ENCODE results near the gene MGST3. TPM values are rescaled to one million over a fixed set of nuclear protein-coding genes. Genes with fewer than 3 reads are reported as not detected.

MGST3 gene
- total RNA-seq, 1 donor from 2014 or later, result 181 TPM

DNA sequence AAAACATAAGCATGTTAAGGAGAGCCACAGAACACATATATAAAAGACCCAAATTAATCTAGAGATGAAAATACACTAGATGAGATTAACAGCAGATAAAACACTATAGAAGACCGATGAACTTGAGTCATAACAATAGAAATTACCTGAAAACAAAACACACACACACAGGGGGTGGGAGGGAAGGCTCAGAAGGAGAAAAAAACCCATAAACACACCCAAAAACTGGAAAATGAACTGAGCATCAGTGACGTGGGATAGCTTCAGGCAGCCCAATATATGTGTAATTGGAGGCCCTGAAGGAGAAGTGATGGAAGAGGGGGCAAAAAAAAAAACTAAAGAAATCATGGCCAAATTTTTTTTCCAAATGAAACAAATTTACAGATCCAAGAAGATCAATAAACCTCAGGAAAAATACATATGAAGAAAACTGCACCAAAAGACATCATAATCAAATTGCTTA, 56.0 kb downstream of the MGST3 start:
- H3K27ac ChIP-seq, result no peak overlapping the region
- intact Hi-C loops (cut with DNase I), result no loop called here
- no peak for ATAC-seq

DNA sequence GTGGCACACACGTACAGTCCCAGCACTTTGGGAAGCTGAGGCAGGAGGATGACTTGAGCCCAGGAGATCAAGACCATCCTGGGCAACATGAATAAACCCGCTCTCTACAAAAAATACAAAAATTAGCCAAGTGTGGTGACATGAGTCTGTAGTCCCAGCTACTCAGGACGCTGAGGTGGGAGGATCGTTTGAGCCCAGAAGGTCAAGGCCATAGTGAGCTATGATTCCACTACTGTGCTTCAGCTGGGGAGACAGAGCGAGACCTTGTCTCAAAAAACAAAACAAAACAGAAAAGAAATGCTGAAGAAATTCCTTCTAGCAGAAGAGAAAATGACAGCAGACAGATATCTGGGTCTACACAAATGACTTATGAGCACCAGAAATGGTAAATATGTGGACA, 57.0 kb downstream of the MGST3 start:
- Histone ChIP-seq H3K9me3 (no peaks in the 10 kb centered on the region), H3K4me1 (peaks cover 9% of the 10 kb centered on the region), H3K36me3 (peaks cover 21% of the 10 kb centered on the region), H3K27me3 (no peaks in the 10 kb centered on the region), H3K27ac (no peak overlapping the region), H3K4me3 (no peak overlapping the region)
- intact Hi-C loops (cut with DNase I), result no loop called here
- TF ChIP-seq, protein P1, sequence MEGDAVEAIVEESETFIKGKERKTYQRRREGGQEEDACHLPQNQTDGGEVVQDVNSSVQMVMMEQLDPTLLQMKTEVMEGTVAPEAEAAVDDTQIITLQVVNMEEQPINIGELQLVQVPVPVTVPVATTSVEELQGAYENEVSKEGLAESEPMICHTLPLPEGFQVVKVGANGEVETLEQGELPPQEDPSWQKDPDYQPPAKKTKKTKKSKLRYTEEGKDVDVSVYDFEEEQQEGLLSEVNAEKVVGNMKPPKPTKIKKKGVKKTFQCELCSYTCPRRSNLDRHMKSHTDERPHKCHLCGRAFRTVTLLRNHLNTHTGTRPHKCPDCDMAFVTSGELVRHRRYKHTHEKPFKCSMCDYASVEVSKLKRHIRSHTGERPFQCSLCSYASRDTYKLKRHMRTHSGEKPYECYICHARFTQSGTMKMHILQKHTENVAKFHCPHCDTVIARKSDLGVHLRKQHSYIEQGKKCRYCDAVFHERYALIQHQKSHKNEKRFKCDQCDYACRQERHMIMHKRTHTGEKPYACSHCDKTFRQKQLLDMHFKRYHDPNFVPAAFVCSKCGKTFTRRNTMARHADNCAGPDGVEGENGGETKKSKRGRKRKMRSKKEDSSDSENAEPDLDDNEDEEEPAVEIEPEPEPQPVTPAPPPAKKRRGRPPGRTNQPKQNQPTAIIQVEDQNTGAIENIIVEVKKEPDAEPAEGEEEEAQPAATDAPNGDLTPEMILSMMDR (IDR thresholded peaks at IDR 0.05), result no peak
- DNase-seq (no peak), ATAC-seq (no peak)

More for the DNA sequence above, 56.0 kb downstream of the MGST3 start:
- TF ChIP-seq, protein P1 (IDR thresholded peaks at IDR 0.05), result no peak
- H3K9me3 ChIP-seq, result no peaks in the 10 kb centered on the region
- no peaks in the 10 kb centered on the region for H3K27me3 ChIP-seq
- H3K36me3 ChIP-seq, result peaks cover 31% of the 10 kb centered on the region
- H3K4me3 ChIP-seq, result no peak overlapping the region
- DNase-seq, result no peak
- H3K4me1 ChIP-seq, result peaks cover 9% of the 10 kb centered on the region

DNA sequence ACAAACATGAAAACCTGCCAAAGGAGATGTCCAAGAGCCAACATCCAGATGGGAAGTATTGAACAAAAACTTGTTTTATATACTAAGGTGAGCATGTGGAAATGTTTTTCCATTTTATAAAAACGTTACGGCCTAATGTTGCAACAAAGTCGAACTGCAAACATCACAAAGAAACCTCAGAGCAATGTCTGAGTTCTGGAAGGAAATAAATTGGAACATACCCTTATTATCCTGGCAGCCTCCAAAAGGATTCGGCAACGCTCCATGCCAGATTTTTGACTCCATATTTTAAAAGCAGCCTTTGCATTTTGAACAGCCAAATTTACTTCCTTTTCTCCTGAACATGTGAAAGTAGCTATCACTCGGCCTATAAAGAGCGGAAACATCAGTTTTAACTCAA, 64.0 kb downstream of the MGST3 start:
- no peaks in the 10 kb centered on the region for H3K9me3 ChIP-seq
- no peak overlapping the region for H3K4me3 ChIP-seq
- no peaks in the 10 kb centered on the region for H3K27me3 ChIP-seq
- H3K36me3 ChIP-seq, result peaks cover 4% of the 10 kb centered on the region
- DNase-seq (no peak), ATAC-seq (no peak)
- TF ChIP-seq, protein P1 (IDR thresholded peaks at IDR 0.05), result no peak
- H3K4me1 ChIP-seq, result peaks cover 22% of the 10 kb centered on the region
- no peak overlapping the region for H3K27ac ChIP-seq
- intact Hi-C loops (cut with DNase I), result no loop called here

DNA sequence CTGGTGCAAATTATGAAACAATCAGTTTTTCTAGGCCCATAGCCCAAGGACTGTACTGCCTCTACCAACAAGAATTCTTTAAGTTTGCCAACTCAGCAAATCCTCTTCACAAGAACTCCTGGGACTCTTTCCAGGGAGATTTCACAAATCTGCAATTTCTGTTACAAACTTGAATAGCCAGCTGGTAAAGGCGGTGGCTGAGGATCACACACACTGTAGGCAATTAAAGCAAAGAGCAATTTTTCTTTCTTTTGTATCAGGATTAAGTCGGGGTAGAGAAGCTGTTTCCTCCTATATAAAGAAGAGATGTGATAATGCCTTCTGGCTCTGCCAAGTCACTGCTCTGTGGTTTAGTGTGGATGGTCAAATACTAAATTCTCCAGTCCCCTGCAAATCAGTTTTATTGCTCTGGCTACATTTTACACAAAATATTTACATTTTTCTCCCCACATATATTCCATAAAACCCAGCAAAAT, 65.6 kb downstream of the MGST3 start:
- TF ChIP-seq, protein P1 (IDR thresholded peaks at IDR 0.05), result no peak
- no peak overlapping the region for H3K27ac ChIP-seq
- no peaks in the 10 kb centered on the region for H3K36me3 ChIP-seq
- ATAC-seq (peak; percentile 41), DNase-seq (no peak)
- H3K4me3 ChIP-seq, result peak overlapping the region; percentile 71
- H3K4me1 ChIP-seq, result peaks cover 22% of the 10 kb centered on the region
- H3K9me3 ChIP-seq, result no peaks in the 10 kb centered on the region
- H3K27me3 ChIP-seq, result no peaks in the 10 kb centered on the region
- intact Hi-C loops (cut with DNase I), result no loop called here

DNA sequence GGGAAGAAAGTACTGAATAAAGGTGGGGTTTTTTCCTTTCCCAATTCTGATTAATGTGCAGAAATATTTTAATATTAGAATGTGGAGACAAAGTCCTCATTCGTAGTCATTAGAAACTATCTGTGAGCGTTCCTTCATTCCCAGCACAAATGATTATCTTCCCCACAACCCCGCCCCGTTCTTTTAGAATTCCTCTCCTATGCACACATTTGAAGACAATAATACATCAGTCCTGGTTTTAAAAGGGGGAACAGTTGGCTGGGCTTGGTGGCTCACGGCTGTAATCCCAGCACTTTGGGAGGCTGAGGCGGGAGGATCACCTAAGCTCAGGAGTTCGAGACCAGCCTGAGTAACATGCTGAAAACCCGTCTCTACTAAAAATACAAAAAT, 66.5 kb downstream of the MGST3 start:
- Histone ChIP-seq H3K27ac (peak overlapping the region; percentile 96), H3K4me1 (peaks cover 22% of the 10 kb centered on the region), H3K9me3 (no peaks in the 10 kb centered on the region), H3K27me3 (no peaks in the 10 kb centered on the region), H3K4me3 (peak overlapping the region; percentile 71), H3K36me3 (no peaks in the 10 kb centered on the region)
- DNase-seq, result no peak
- intact Hi-C loops (cut with DNase I), result no loop called here
- no peak for ATAC-seq
- TF ChIP-seq, protein P1 (IDR thresholded peaks at IDR 0.05), result no peak

Measured in upper lobe of right lung (tissue), 1 donor.